ENCODE data around the gene SMIM24.

SMIM24 gene

GRCh38 chr19:3515891-3516422, 35.6 kb upstream of the SMIM24 start:
- TF ChIP-seq, protein P1, sequence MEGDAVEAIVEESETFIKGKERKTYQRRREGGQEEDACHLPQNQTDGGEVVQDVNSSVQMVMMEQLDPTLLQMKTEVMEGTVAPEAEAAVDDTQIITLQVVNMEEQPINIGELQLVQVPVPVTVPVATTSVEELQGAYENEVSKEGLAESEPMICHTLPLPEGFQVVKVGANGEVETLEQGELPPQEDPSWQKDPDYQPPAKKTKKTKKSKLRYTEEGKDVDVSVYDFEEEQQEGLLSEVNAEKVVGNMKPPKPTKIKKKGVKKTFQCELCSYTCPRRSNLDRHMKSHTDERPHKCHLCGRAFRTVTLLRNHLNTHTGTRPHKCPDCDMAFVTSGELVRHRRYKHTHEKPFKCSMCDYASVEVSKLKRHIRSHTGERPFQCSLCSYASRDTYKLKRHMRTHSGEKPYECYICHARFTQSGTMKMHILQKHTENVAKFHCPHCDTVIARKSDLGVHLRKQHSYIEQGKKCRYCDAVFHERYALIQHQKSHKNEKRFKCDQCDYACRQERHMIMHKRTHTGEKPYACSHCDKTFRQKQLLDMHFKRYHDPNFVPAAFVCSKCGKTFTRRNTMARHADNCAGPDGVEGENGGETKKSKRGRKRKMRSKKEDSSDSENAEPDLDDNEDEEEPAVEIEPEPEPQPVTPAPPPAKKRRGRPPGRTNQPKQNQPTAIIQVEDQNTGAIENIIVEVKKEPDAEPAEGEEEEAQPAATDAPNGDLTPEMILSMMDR (IDR thresholded peaks at IDR 0.05; ENCODE audit: control extremely low read depth, extremely low read depth, low read depth, missing control alignments): no peak
- CTCF ChIA-PET: interaction anchor here (0.9 to 2.6 kb wide), 3 partner anchors 29 to 45 kb away, joined by 3 to 11 read pairs (median 3); no protein-coding TSS in a partner anchor
- POLR2A ChIA-PET: no interaction called here
- no peak for DNase-seq (ENCODE audit: extremely low spot score)

- TF ChIP-seq, protein P1 (IDR thresholded peaks at IDR 0.05; ENCODE audit: control extremely low read depth, extremely low read depth, low read depth, missing control alignments): no peak
- CTCF ChIA-PET: no interaction called here
- DNase-seq (ENCODE audit: extremely low spot score): no peak
- POLR2A ChIA-PET: no interaction called here
Measured at GRCh38 chr19:3514930-3515329, 34.6 kb upstream of the SMIM24 start.

DNA sequence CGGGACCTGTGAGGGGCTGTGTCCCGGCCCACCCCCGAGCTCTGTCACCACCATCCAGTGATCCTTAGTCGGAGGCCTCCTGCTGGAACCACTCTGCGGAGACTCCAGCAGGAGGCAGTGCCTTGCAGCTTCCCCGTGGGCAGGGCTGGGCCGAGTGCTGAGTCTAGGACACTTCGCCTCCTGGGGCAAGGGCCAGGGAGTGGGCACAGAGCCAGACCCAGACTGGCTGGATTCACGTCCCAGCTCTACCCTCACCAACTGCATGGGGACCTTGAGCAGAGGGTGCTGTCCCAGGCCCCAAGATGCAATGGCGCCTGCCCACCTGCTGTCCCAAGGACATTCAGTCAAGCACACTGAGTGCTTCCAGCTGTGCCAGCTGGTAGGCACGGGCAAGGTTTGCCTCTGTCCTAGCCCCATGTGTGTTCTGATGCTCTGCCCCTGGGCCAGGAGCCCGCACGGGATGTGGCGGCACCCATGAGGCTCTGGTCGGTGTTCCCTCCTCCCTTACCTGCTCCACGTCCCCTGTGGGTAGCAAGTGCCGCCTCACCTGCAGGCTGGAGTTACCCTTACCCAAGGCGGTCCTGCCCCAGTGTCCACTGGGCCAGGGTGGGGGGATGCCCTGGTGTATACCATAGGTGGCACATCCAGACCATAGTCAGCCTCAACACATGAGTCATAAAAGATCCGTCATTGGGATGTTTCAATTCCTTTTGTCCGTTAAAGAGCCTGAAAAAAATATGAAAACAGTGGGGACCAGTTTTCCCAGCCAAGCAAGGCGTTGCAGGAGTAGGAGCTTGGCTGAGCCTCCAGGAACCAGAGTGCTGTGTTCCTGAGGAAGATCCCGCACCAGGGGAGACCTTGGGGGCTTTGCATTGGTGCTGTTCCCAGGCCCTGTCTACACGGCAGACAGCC, 33.2 kb upstream of the SMIM24 start:
- DNase-seq (ENCODE audit: extremely low spot score): no peak
- POLR2A ChIA-PET: no interaction called here
- TF ChIP-seq, protein P1 (IDR thresholded peaks at IDR 0.05; ENCODE audit: control extremely low read depth, extremely low read depth, low read depth, missing control alignments): no peak
- CTCF ChIA-PET: interaction anchor here (1.4 kb wide), 1 partner anchor 41 kb away, joined by 3 read pairs; no protein-coding TSS in a partner anchor

DNA sequence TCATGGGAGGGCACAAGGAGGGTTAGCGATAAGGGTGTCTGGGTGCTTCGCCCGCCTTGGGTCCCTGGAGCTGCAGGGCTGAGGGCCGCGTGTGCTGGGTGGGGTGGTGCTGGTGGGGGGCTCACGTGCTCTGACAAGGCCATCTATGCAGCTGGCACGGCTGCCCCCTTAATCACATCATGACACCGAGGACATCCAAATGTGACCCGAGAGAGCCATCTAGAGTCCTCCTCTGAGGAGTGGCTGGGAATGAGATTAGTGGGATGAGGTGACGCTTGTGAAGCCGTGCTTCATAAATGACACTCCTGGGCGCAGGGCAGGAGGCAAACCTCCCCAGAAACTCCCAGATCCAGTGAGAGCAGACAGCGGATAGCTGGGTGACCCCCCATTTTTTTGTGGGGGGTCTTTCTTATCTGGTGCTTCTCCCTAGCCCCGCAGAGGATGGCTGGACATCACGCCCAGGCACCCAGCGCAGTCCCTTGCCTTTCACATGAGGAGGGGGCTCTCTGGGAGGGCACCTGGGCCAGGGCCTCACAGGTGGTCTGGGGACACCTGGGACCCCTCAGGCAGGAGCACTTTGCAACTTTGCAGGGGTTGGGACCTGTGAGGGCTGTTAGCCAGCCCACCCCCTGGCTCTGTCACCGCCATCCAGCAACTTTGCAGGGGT, 32.4 kb upstream of the SMIM24 start:
- DNase-seq (ENCODE audit: extremely low spot score): no peak
- TF ChIP-seq, protein P1 (IDR thresholded peaks at IDR 0.05; ENCODE audit: control extremely low read depth, extremely low read depth, low read depth, missing control alignments): no peak
- ChIA-PET POLR2A (interaction anchor here (0.5 kb wide), 1 partner anchor 460 kb away, joined by 3 read pairs; no protein-coding TSS in a partner anchor), CTCF (interaction anchor here (1.4 kb wide), 1 partner anchor 40 kb away, joined by 3 read pairs; no protein-coding TSS in a partner anchor)

- TF ChIP-seq, protein P1 (IDR thresholded peaks at IDR 0.05; ENCODE audit: control extremely low read depth, extremely low read depth, low read depth, missing control alignments): no peak
- ChIA-PET CTCF (interaction anchor here (1.4 kb wide), 1 partner anchor 39 kb away, joined by 3 read pairs; no protein-coding TSS in a partner anchor), POLR2A (no interaction called here)
- no peak for DNase-seq (ENCODE audit: extremely low spot score)
Measured at GRCh38 chr19:3511506-3512251, 31.4 kb upstream of the SMIM24 start.

- TF ChIP-seq, protein P1 (IDR thresholded peaks at IDR 0.05; ENCODE audit: control extremely low read depth, extremely low read depth, low read depth, missing control alignments): no peak
- CTCF ChIA-PET: no interaction called here
- POLR2A ChIA-PET: no interaction called here
- no peak for DNase-seq (ENCODE audit: extremely low spot score)
Measured at GRCh38 chr19:3510727-3511126, 30.4 kb upstream of the SMIM24 start.
